Thyroid gland (tissue), 4 donors: ENCODE results near the gene VOPP1.

Source experiments
- POLR2A ChIP-seq, 2 donors: fragments of 450-650 bp; IDR thresholded peaks; one replicate each; pipeline ENCODE4 v1.6.1; 2017; ENCODE audit warnings: antibody characterized with exemption in 2 of 2, mild to moderate bottlenecking in 2 of 2, moderate library complexity in 1 of 2
- TF ChIP-seq, protein P1 (sequence below), 6 experiments: fragments of 200-600 bp in 3 of 6; fragments of 450-650 bp in 3 of 6; sonication (generic) in 3 of 6; IDR thresholded peaks; one replicate each; pipeline ENCODE4 v1.5.1; 2016 to 2019; ENCODE audit warnings: antibody characterized with exemption in 6 of 6, mild to moderate bottlenecking in 2 of 6, inconsistent platforms in 1 of 6, moderate library complexity in 1 of 6

DNA sequence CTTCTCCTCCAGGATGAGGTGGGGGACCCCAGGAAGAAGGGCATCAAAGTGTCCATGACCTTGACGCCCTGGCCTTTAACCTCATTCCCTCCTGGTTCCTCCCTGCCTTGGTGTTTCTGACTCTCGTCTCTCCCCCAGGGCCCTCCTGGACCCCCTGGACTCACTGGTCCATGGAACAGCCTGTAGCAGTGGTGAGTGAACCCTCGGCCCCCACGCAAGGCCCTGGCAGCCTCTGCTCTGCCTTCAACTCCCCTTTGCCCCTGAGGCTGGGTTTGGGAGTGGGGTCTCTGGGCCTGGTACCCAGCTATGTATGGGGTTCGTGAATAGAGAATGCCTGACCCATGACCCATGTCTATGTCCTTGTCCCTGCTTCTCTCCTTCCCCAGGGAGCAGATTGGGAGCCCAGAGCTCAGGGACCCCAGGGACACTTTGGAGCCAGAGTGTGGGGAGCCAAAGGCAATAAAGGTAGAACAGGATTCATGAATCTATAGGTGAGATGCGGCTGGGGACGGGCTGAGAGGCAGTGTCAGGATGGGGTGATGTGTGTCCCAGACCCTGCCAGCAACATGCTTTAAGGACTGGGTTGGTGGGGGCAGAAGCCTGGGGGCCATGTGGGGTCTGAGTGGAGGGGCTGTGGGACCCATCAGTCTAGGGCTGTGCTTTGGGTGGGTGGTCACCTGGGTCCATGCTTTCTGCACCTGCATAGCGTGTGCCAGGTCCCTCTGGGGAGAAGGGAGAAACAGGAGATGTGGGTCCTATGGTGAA, 18.4 kb upstream of the VOPP1 start:
- TF ChIP-seq, protein P1, sequence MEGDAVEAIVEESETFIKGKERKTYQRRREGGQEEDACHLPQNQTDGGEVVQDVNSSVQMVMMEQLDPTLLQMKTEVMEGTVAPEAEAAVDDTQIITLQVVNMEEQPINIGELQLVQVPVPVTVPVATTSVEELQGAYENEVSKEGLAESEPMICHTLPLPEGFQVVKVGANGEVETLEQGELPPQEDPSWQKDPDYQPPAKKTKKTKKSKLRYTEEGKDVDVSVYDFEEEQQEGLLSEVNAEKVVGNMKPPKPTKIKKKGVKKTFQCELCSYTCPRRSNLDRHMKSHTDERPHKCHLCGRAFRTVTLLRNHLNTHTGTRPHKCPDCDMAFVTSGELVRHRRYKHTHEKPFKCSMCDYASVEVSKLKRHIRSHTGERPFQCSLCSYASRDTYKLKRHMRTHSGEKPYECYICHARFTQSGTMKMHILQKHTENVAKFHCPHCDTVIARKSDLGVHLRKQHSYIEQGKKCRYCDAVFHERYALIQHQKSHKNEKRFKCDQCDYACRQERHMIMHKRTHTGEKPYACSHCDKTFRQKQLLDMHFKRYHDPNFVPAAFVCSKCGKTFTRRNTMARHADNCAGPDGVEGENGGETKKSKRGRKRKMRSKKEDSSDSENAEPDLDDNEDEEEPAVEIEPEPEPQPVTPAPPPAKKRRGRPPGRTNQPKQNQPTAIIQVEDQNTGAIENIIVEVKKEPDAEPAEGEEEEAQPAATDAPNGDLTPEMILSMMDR (IDR thresholded peaks at IDR 0.05): no peak
- no peak for TF ChIP-seq POLR2A (IDR thresholded peaks at IDR 0.05)
